ENCODE results near the gene NT5C. TPM values are rescaled to one million over a fixed set of nuclear protein-coding genes. Genes with fewer than 3 reads are reported as not detected.
"Not testable (repeated sequence)": the region's sequence is repeated elsewhere in the genome, so short reads cannot be mapped to it uniquely, and the experiment has no call there.

NT5C gene
- total RNA-seq, 1 donor from 2014 or later, result 18.3 TPM

DNA sequence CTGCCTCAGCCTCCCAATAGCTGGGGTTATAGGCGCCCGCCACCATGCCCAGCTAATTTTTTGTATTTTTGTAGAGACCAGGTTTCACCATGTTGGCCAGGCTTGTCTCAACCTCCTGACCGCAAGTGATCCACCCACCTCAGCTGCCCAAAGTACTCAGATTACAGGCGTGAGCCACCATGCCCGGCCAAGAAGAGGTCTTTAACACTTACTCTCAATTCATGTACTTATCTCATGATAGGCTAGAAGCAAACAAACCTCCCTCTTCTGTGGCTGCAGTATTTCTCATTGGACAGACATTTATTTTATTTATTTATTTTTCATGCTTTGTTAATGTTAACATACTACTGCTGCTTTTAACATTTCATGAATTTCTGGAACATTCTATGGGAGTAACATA is 7.0 kb upstream of the NT5C start:
- no peak overlapping the region for H3K27ac ChIP-seq
- H3K4me3 ChIP-seq, result no peak overlapping the region
- DNase-seq (ENCODE audit: low spot score in 2 of 2), result no peak
- TF ChIP-seq, protein P1, sequence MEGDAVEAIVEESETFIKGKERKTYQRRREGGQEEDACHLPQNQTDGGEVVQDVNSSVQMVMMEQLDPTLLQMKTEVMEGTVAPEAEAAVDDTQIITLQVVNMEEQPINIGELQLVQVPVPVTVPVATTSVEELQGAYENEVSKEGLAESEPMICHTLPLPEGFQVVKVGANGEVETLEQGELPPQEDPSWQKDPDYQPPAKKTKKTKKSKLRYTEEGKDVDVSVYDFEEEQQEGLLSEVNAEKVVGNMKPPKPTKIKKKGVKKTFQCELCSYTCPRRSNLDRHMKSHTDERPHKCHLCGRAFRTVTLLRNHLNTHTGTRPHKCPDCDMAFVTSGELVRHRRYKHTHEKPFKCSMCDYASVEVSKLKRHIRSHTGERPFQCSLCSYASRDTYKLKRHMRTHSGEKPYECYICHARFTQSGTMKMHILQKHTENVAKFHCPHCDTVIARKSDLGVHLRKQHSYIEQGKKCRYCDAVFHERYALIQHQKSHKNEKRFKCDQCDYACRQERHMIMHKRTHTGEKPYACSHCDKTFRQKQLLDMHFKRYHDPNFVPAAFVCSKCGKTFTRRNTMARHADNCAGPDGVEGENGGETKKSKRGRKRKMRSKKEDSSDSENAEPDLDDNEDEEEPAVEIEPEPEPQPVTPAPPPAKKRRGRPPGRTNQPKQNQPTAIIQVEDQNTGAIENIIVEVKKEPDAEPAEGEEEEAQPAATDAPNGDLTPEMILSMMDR (IDR thresholded peaks at IDR 0.05), result no peak
- no peaks in the 10 kb centered on the region for H3K9me3 ChIP-seq
- H3K4me1 ChIP-seq, result no peaks in the 10 kb centered on the region
- intact Hi-C loops (cut with DNase I), result no loop called here
- H3K36me3 ChIP-seq, result no peaks in the 10 kb centered on the region
- no peaks in the 10 kb centered on the region for H3K27me3 ChIP-seq

DNA sequence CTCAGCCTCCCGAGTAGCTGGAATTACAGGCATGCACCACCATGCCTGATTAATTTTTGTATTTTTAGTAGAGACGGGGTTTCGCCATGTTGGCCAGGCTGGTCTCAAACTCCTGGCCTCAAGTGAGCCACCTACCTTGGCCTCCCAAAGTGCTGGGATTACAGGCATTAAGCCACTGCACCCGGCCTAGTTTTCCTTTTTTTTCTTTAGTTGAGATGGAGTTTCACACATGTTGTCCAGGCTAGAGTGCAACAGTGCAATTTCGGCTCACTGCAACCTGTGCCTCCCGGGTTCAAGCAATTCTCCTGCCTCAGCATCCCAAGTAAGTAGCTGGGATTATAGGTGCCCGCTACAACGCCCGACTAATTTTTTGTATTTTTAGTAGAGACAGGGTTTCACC is 6.2 kb upstream of the NT5C start:
- H3K27ac ChIP-seq; H3K27me3 ChIP-seq; H3K4me3 ChIP-seq; H3K4me1 ChIP-seq; H3K9me3 ChIP-seq; H3K36me3 ChIP-seq; intact Hi-C loops (cut with DNase I); DNase-seq (ENCODE audit: low spot score in 2 of 2): not testable (repeated sequence)

DNA sequence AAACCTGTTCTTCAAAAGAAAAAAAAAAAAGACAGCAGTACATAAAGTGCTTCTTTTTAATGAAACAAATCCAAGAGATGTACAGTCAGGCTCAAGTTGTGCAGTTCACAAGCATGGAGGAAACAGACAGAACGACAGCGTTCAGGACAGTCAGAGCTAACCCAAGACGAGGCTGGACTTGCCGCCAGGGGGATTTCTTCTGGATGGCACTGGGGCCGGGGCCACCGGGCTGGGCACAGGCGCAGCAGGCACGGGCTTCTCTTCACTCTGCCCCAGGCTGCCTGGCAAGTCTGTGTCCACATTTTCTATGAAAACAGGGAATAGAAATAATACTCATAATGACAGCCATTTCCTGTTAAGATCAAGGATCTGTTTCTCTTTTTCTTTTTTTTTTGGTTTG is 4.4 kb upstream of the NT5C start:
- H3K9me3 ChIP-seq, result no peaks in the 10 kb centered on the region
- H3K27me3 ChIP-seq, result no peaks in the 10 kb centered on the region
- TF ChIP-seq, protein P1 (IDR thresholded peaks at IDR 0.05), result no peak
- H3K36me3 ChIP-seq, result no peaks in the 10 kb centered on the region
- intact Hi-C loops (cut with DNase I), result no loop called here
- peaks cover 0 to under 1% of the 10 kb centered on the region in 2 donors for H3K4me1 ChIP-seq
- H3K4me3 ChIP-seq, result no peak overlapping the region
- H3K27ac ChIP-seq, result no peak overlapping the region
- DNase-seq (ENCODE audit: low spot score in 2 of 2), result no peak

DNA sequence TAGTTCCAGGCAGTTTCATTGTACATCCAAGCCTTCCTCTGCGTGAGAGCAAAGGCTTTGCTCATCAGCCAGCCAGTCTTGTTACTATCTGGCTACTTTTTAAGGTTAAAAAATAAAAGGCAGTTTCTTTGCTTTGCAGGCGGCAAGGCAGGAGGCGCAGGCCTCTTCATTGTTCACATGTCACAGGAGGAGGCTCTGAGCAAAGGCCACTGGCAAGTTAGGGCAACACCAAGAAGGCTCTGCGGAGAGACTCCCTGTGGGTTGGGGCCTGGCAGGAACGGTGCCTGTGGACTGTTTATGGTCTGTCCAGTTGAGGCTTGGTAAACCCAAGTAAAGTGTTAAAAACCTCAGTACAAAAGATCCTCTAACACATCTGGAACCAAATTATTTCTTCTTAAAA is 3.9 kb upstream of the NT5C start:
- Histone ChIP-seq H3K4me1 (peaks cover 0 to 5% of the 10 kb centered on the region in 2 donors), H3K36me3 (no peaks in the 10 kb centered on the region), H3K27me3 (no peaks in the 10 kb centered on the region), H3K4me3 (no peak overlapping the region), H3K27ac (no peak overlapping the region), H3K9me3 (no peaks in the 10 kb centered on the region)
- intact Hi-C loops (cut with DNase I), result no loop called here
- TF ChIP-seq, protein P1 (IDR thresholded peaks at IDR 0.05), result no peak
- no peak for DNase-seq (ENCODE audit: low spot score in 2 of 2)

DNA sequence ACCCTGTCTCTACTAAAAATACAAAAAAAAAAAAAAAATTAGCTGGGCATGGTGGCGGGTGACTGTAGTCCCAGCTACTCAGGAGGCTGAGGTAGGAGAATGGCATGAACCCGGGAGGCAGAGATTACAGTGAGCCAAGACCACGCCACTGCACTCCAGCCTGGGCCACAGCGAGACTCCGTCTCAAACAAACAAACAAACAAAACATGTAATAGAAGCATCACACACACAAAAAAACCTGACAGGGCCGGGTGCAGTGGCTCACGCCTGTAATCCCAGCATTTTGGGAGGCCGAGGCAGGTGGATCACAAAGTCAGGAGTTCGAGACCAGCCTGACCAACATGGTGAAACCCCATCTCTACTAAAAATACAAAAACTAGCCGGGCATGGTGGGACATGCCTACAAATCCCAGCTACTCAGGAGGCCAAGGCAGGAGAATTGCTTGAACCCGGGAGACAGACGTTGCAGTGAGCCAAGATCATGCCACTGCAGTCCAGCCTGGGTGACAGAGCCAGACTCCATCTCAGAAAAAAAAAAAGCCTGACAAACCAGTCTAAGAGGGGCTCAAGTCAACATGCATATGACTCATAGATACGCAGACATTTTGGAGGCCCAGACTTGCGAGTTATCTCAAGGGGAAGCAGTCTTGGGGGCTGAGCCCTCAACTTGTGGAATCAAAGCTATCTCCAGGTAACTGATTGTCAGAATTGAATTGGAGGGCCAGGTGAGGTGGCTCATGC is 2.2 kb upstream of the NT5C start:
- H3K4me1 ChIP-seq; H3K36me3 ChIP-seq; DNase-seq (ENCODE audit: low spot score in 2 of 2); intact Hi-C loops (cut with DNase I); H3K27ac ChIP-seq; H3K9me3 ChIP-seq; H3K27me3 ChIP-seq; H3K4me3 ChIP-seq: not testable (repeated sequence)

DNA sequence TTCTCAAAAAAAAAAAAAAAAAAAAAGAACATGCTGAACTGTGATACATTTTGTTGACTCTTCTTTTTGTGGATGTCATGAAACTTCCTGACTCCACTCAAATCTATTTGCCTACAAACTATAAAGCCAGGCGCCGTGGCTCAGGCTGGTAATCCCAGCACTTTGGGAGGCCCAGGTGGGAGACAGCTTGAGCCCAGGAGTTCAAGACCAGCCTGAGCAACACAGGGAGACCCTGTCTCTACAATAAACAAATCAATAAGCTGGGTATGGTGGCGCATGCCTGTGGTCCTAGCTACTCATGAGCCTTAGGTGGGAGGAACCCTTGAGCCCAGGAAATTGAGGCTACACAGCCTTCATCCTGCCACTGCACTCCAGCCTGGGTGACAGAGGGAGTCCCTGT is 1.5 kb upstream of the NT5C start:
- Histone ChIP-seq H3K4me1 (peaks cover 0 to 6% of the 10 kb centered on the region in 2 donors), H3K36me3 (peaks cover 0 to 7% of the 10 kb centered on the region in 2 donors), H3K9me3 (no peaks in the 10 kb centered on the region), H3K27me3 (no peaks in the 10 kb centered on the region), H3K27ac (no peak overlapping the region), H3K4me3 (no peak overlapping the region)
- TF ChIP-seq, protein P1 (IDR thresholded peaks at IDR 0.05), result no peak
- intact Hi-C loops (cut with DNase I), result no loop called here
- DNase-seq (ENCODE audit: low spot score in 2 of 2), result no peak

DNA sequence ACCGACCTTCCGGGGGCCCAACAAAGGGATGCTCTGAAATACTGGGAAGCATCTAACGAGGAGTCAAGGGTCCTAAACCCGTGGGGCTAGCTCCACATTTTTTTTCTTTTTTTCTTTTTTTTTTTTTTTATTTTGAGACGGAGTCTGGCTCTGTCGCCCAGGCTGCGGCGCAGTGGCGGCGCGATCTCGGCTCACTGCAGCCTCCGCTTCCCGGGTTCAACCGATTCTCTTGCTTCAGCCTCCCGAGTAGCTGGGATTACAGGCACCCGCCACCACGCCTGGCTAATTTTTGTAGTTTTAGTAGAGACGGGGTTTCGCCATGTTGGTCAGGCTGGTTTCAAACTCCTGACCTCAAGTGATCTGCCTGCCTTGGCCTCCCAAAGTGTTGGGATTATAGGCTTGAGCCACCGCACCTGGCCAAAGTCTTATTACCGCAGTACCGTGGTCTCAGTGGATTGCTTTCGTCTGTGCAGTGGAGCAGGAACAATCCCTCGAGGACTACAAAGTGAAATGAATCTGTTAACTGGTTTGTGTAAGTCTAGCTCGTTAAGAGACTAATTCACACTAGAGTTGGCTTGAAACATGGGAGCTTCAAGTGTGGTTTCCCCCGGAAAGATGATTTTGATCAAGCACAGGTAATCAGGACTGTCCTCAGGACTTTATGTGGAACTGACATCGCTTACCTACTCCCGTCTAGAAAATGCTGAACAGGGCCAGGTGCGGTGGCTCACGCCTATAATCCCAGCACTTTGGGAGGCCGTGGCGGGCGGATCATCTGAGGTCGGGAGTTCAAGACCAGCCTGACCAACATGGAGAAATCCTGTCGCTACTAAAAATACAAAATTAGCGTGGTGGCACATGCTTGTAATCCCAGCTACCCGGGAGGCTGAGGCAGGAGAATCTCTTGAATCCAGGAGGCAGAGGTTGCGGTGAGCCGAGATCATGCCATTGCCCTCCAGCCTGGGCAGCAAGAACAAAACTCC is 767 bp upstream of the NT5C start:
- DNase-seq (ENCODE audit: low spot score in 2 of 2); H3K27me3 ChIP-seq; intact Hi-C loops (cut with DNase I); H3K36me3 ChIP-seq; H3K9me3 ChIP-seq; H3K4me1 ChIP-seq: not testable (repeated sequence)
- peak overlapping the region; percentile 90 for H3K27ac ChIP-seq
- H3K4me3 ChIP-seq, result peak overlapping the region; percentile 46 to 85
